OCI-LY1 (cell line): Measurements from ENCODE around the gene PIEZO1.

Experiments
- EZH2 ChIP-seq: fragments of 200-600 bp; sonication (generic), shearing (Covaris generic); IDR thresholded peaks from 2 replicates; pipeline ENCODE4 v1.8.0; 2017; ENCODE audit warnings: borderline replicate concordance, mixed run types, mild to moderate bottlenecking, antibody characterized with exemption, low read length, moderate library complexity, mixed read lengths
- TF ChIP-seq, protein P1 (sequence below): fragments of 200-600 bp; sonication (generic), shearing (Covaris generic); IDR thresholded peaks from 2 replicates; pipeline ENCODE4 v1.5.1; 2017; ENCODE audit warnings: mild to moderate bottlenecking, antibody characterized with exemption, low read length, moderate library complexity, mixed read lengths

- TF ChIP-seq, protein P1, sequence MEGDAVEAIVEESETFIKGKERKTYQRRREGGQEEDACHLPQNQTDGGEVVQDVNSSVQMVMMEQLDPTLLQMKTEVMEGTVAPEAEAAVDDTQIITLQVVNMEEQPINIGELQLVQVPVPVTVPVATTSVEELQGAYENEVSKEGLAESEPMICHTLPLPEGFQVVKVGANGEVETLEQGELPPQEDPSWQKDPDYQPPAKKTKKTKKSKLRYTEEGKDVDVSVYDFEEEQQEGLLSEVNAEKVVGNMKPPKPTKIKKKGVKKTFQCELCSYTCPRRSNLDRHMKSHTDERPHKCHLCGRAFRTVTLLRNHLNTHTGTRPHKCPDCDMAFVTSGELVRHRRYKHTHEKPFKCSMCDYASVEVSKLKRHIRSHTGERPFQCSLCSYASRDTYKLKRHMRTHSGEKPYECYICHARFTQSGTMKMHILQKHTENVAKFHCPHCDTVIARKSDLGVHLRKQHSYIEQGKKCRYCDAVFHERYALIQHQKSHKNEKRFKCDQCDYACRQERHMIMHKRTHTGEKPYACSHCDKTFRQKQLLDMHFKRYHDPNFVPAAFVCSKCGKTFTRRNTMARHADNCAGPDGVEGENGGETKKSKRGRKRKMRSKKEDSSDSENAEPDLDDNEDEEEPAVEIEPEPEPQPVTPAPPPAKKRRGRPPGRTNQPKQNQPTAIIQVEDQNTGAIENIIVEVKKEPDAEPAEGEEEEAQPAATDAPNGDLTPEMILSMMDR: no peak
- TF ChIP-seq EZH2: no peak
Observed at GRCh38 chr16:88687676-88688012, 97.4 kb downstream of the PIEZO1 start.
